GM21825 (cell line): Measurements from ENCODE around the gene ARHGAP12.
"Not testable (repeated sequence)": the region's sequence is repeated elsewhere in the genome, so short reads cannot be mapped to it uniquely, and the experiment has no call there.

Experiments used
- ATAC-seq: cut with Tn5 transposase; IDR thresholded peaks from one replicate; pipeline ENCODE4 v1.9.1; 2021; ENCODE audit warnings: mild to moderate bottlenecking, moderate library complexity; ENCODE audit not compliant: unreplicated experiment

The ARHGAP12 gene, protein sequence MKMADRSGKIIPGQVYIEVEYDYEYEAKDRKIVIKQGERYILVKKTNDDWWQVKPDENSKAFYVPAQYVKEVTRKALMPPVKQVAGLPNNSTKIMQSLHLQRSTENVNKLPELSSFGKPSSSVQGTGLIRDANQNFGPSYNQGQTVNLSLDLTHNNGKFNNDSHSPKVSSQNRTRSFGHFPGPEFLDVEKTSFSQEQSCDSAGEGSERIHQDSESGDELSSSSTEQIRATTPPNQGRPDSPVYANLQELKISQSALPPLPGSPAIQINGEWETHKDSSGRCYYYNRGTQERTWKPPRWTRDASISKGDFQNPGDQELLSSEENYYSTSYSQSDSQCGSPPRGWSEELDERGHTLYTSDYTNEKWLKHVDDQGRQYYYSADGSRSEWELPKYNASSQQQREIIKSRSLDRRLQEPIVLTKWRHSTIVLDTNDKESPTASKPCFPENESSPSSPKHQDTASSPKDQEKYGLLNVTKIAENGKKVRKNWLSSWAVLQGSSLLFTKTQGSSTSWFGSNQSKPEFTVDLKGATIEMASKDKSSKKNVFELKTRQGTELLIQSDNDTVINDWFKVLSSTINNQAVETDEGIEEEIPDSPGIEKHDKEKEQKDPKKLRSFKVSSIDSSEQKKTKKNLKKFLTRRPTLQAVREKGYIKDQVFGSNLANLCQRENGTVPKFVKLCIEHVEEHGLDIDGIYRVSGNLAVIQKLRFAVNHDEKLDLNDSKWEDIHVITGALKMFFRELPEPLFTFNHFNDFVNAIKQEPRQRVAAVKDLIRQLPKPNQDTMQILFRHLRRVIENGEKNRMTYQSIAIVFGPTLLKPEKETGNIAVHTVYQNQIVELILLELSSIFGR

DNA sequence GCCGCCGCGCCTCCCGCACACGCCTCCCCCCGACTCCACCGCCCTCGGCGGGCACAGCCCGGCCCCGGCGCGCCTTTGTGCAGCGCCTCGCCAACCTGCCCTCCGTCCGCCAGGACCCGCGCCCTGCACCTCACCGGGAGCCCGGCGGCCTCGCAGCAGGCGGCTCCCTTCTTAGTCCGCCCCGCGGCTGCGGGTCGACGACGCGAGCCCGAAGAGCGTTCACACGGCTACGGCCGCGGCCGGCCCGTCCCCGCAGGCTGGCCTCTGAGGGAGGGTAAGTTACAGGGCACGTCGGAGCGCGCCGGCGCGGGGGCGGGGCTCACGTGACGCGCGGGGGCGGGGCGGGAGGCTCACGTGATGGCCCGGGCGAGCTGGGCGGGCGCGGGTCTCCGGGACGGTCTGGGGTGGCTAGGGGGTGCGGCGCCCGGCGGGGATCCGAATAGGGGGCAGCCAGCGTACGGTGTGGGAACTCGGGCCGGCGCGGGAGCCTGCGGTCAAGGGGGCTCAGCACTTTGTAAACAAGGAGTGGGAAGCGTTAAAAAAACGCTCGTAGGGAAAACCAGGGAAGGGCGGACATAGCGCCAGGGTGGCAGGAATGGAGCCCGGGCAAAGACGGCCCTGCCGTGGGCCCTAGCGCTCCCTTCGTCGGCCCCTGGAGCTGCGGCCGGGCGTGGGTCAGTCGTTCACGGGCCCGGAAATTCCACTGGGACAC, at the start of gene ARHGAP12:
Gene ARHGAP12 (minus strand): TSS at position 283 of the 712 bp plus-strand sequence. CDS start 19,976 bp downstream, outside the sequence.
- ATAC-seq: peak; percentile 71

DNA sequence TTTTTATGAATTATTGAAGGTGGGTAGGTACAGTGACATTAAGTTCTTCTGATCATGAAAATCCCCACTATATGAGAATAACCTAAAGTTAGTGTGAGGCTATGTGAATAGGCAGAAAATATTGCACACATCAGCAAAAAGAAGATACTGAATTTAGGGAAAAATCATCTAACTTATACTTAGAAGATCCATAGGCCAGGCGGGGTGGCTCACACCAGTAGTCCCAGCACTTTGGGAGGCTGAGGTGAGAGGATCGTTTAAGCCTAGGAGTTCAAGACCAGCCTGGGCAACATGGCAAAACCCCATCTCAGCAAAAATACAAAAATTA, 49.5 kb upstream of the ARHGAP12 start:
- no peak for ATAC-seq

- no peak for ATAC-seq
Observed at GRCh38 chr10:31977440-31978155, 49.0 kb upstream of the ARHGAP12 start.

- no peak for ATAC-seq
Observed at GRCh38 chr10:31975157-31975765, 46.6 kb upstream of the ARHGAP12 start.

DNA sequence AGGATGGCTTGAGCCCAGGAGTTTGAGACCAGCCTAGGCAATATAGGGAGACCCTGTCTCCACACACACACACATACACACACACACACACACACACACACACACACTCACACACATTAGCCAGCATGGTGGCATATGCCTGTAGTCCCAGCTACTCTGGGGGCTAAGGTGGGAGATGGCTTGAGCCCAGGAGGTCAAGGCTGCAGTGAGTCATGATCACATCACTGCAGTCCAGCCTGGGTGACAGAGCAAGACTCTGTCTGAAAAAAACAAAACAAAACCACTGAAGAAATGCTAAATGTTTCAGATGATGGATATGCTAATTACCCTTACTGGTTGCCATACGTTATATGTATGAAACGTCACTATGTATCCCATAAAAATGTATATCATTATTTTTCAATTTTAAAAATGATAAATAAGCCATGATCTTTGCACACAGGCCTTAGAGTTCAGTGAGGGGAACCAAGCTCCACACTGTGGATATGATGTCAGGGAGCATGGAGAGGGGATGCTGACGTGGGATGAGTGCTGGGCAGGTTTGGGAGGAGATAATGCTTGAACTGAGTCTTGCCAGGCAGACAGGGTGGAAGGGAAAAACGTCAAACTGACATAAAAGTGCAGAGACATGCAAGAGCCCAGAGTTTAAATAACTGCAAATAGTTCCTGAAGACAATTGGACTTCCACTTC, 45.9 kb upstream of the ARHGAP12 start:
- ATAC-seq: no peak

- ATAC-seq: no peak
Observed at GRCh38 chr10:31972519-31973041, 43.9 kb upstream of the ARHGAP12 start.

DNA sequence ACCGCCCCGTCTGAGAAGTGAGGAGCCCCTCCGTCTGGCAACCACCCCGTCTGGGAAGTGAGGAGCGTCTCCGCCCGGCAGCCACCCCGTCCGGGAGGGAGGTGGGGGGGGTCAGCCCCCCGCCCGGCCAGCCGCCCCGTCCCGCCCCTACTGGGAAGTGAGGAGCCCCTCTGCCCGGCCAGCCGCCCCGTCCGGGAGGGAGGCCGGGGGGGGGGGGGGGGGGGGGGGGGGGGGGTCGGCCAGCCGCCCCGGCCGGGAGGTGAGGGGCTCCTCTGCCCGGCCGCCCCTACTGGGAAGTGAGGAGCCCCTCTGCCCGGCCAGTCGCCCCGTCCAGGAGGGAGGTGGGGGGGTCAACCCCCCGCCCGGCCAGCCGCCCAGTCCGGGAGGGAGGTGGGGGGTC, 41.2 kb upstream of the ARHGAP12 start:
- ATAC-seq: not testable (repeated sequence)

DNA sequence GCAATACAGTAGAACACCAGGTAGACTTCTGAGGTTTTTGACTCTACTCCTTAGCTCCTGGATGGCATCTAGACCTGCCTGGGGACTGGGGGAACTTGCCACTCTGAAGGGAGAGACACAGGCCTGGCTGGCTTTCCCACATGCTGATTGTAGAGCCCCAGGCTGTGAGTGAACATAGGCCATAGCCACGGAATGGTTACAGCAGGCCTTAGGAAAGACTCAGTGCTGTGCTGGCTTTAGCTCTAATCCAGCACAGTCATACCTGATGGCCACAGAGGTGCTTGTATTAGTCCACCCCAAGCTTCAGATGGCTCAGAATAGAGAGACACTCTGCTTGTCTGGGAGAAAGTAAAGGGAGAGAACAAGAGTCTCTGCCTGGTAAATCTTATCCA, 35.0 kb upstream of the ARHGAP12 start:
- ATAC-seq: no peak

DNA sequence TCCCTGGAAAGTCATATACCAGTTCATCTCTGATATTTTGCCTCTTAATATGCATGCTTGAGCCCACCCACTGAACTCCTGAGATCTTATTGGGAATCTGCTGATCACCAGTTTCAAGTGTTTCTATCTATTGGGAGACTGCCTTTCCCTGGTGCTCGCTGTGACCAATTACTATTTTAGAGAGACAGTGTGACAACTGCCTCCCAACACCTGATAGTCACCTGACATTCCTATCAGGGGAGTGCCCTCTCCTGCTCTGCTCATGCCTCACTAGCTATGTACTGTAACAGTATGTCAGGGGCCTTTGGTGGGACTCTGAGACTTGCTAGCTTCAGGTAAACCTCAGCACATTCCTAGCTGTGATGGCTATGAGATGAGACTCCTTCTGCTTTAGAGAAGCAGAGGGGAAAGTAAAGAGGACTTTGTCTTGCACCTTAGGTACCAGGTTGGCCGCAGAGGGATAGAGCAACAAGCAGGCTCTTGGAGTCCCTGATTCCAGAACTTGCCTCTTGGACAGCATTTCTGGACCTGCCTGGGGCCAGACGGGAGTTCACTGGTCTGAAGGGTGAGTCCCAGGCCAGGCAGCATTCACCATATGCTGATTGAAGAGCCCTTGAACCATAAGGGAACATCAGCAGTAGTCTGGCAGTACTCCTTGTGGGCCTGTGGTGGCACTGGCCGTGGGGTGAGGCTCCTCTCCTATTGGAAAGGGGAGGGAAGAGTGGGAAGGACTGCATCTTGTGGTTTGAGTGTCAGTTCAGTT, 34.4 kb upstream of the ARHGAP12 start:
- ATAC-seq: no peak

DNA sequence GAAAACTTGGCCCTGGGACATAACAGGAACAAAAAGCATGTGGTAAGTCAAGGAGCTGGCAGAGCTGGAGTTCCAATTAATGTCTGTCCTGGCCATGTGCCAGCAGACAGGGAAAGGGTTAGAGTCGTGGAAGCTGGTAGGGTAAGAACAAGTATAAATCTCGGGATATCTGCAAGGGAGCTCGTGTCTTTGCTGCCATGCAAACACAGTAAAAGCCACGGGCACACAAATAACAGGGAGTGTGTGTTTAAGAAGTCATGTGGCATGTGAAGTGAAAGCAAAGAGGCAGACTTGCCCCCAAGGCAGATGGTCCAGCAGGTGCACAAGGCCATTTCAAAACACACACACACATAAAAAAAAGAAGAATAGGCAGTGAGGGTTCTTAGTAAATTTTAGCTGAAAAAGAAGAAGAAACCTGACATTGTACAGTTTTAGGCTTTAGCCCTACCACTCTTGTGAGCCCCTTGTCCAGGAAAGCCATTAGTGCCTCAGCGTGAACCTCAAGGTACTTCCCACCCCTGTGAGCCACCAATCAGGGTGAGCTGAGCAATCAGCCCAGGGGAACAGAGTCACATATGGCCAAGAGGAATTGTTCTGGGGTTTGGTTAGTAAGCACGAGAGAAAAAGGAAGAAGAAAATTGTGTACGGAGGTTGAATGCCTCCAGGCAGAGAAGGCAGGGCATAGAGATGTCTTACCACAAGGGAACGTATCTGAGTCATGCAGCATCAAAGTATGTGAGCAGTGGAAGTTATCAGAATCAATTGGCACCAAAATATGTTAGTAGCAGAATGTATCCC, 32.8 kb upstream of the ARHGAP12 start:
- ATAC-seq: peak; percentile 59

GRCh38 chr10:31959461-31960173, 31.0 kb upstream of the ARHGAP12 start:
- ATAC-seq: no peak

- ATAC-seq: no peak
Observed at GRCh38 chr10:31958856-31959255, 30.2 kb upstream of the ARHGAP12 start.

DNA sequence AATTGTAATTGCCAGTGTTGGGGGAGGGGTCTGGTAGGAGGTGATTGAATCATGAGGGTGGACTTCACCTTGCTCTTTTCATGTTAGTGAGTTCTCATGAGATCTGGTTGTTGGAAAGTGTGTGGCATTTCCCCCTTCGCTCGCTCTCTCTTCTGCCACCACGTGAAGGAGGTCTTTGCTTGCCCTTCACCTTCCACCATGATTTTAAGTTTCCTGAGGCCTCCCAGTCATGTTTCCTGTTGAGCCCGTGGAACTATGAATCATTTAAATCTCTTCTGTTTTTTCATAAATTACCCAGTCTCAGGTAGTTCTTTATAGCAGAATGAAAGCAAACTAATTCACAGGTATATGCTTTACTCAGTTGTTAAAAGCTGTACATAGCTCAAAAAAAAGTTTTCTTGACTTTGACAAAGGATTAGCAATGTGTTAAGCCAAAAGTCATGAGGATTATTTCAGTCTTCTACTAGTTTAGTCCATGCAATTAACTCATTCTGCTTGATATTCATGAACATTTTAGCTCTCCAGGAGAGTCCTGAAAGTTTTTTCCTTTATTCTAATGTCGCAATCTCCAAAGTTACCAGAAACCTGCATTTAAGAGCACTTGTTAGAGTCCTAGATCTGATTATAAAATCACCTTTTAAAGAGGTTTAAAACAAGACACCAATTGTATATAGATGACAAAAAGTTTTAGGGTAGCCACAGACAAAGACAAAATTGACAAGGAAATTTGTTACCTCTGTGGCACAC, 27.7 kb upstream of the ARHGAP12 start:
- ATAC-seq: no peak

DNA sequence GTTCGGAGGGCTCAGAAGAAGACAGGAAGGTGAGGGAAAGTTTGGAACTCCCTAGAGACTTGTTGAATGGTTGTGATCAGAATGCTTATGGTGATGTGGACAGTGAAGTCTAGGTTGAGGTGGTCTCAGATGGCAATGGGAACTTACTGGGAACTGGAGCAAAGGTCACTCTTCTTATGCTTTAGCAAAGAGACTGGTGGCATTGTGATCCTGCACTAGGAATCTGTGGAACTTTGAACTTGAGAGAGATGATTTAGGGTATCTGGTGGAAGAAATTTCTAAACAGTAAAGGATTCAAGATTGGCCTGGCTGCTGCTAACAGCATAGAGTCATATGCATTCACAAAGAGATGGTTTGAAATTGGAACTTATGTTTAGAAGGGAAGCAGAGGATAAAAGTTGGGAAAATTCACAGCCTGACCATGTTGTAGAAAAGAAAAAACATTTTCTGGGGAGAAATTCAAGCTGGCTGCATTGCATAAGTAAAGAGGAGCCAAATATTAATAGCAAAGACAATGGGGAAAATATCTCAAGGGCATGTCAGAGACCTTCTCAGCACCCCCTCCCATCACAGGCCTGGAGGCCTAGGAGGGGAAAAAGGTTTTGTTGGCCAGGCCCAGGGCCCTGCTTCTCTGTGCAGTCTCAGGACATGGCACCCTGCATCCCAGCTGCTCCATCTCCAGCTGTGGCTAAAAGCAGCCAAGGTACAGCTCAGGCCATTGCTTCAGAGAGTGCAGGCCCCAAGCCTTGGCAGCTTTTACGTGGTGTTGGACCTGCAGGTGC, 26.0 kb upstream of the ARHGAP12 start:
- no peak for ATAC-seq

- no peak for ATAC-seq
Observed at GRCh38 chr10:31953480-31953879, 24.8 kb upstream of the ARHGAP12 start.

- no peak for ATAC-seq
Observed at GRCh38 chr10:31953080-31953479, 24.4 kb upstream of the ARHGAP12 start.
